Aorta (tissue), 5 donors: ENCODE measurements around the gene PARM1. TPM values are rescaled to one million over a fixed set of nuclear protein-coding genes. Genes with fewer than 3 reads are reported as not detected.

Source experiments
- ATAC-seq: fragments of 200-7000 bp; cut with Tn5 transposase; one replicate; pipeline ENCODE4 v1.9.1; 2022; ENCODE audit warnings: moderate library complexity; ENCODE audit not compliant: low FRiP score
- DNase-seq, 2 donors: peaks; one replicate each; pipeline ENCODE4 v3.0.0-alpha.2; 2020
- H3K27ac ChIP-seq, 2 donors: one replicate each; pipeline ENCODE4 v1.5.1; 2013; ENCODE audit warnings: low read length in 2 of 2, mild to moderate bottlenecking in 2 of 2, moderate library complexity in 2 of 2, control low read depth in 1 of 2, inconsistent platforms in 1 of 2, low read depth in 1 of 2
- H3K27me3 ChIP-seq, 2 donors: one replicate each; pipeline ENCODE4 v1.6.1; 2013; ENCODE audit warnings: control low read depth in 1 of 2, low read length in 1 of 2, mild to moderate bottlenecking in 1 of 2, moderate library complexity in 1 of 2; ENCODE audit not compliant: insufficient read depth in 2 of 2, control insufficient read depth in 1 of 2
- H3K36me3 ChIP-seq, 2 donors: one replicate each; pipeline ENCODE4 v1.6.1; 2013; ENCODE audit warnings: control low read depth in 1 of 2, low read length in 1 of 2, mild to moderate bottlenecking in 1 of 2; ENCODE audit not compliant: insufficient read depth in 2 of 2, control insufficient read depth in 1 of 2
- H3K4me1 ChIP-seq, 2 donors: one replicate each; pipeline ENCODE4 v1.6.1; 2013; ENCODE audit warnings: low read length in 2 of 2, control low read depth in 1 of 2, mild to moderate bottlenecking in 1 of 2, moderate library complexity in 1 of 2; ENCODE audit not compliant: insufficient read depth in 2 of 2, control insufficient read depth in 1 of 2
- H3K4me3 ChIP-seq, 2 donors: one replicate each; pipeline ENCODE4 v1.5.1; 2013; ENCODE audit warnings: low read length in 2 of 2, control low read depth in 1 of 2, mild to moderate bottlenecking in 1 of 2
- H3K9me3 ChIP-seq: one replicate; pipeline ENCODE4 v1.6.1; 2013; ENCODE audit warnings: mild to moderate bottlenecking, low read length; ENCODE audit not compliant: control insufficient read depth
- WGBS, 2 donors: extraction: QIAGEN DNeasy Blood & Tissue Kit; methylation state at CpG; one replicate each; pipeline ENCODE4 v1.1.7; 2013; 5-methylcytosine and 5-hydroxymethylcytosine counted together
- intact Hi-C, 2 donors: fragments of 100-400 bp; cut with DNase I; formaldehyde crosslinking; loops; one replicate each; pipeline versions ENCODE4 v1.14.2 to v1.15.0; 2022
- polyA plus RNA-seq, 2 donors: library from polyadenylated mRNA; stranded (reverse); fragments of 200-250 nt; gene quantifications; one replicate each; pipeline ENCODE4 v1.2.3, GENCODE V29; 2013
- total RNA-seq, 2 donors: library from RNA; stranded (reverse); fragmentation: NEBNext Ultra II Directional; extraction: Animal tissue kit (Norgen Biotek cat#: 25700); gene quantifications; one replicate each; pipeline ENCODE4 v1.2.1, GENCODE V29; 2021
- donor health status: healthy with polysubstance abuse.
- donor health status: Bipolar disorder and iron deficiency.
- donor health status: DM: no; HTN: no; CAD: no.
- donor health status: DM: no; HTN: no; CAD: no.
- donor health status: DM: yes; HTN: yes; CAD: no.

Gene PARM1
- total and polyA plus RNA-seq, 4 donors: 42.6 to 202 (median 80.4) TPM

GRCh38 chr4:75002381-75002780 lies 69.5 kb downstream of the PARM1 start:
- 47 to 54% methylated on average over 2 of the region's 2 CpGs for WGBS, 2 donors
- H3K9me3 ChIP-seq: no peaks in the 10 kb centered on the region
- ATAC-seq (no peak), DNase-seq (no peak)
- H3K4me1 ChIP-seq: peaks cover 6 to 12% of the 10 kb centered on the region in 2 donors
- no peaks in the 10 kb centered on the region for H3K36me3 ChIP-seq
- no peaks in the 10 kb centered on the region for H3K27me3 ChIP-seq
- H3K4me3 ChIP-seq: no peak overlapping the region
- intact Hi-C loops: loop anchor here in 1 of 2 donors (5.0 kb wide), 1 partner anchor 70 kb away; the partner anchor contains the start of gene PARM1
- peak overlapping the region; percentile 31 to 78 for H3K27ac ChIP-seq

- intact Hi-C loops: loop anchor here in 1 of 2 donors (5.0 kb wide), 1 partner anchor 72 kb away; the partner anchor contains the start of gene PARM1
- no peaks in the 10 kb centered on the region for H3K27me3 ChIP-seq
- no peaks in the 10 kb centered on the region for H3K9me3 ChIP-seq
- no peak for DNase-seq
- no peak overlapping the region for H3K4me3 ChIP-seq
- peaks cover 4 to 9% of the 10 kb centered on the region in 2 donors for H3K4me1 ChIP-seq
- ATAC-seq: no peak
- no peak overlapping the region for H3K27ac ChIP-seq
- no peaks in the 10 kb centered on the region for H3K36me3 ChIP-seq
Measured at GRCh38 chr4:75003979-75004378, 71.1 kb downstream of the PARM1 start.

- DNase-seq: no peak
- 42 to 45% methylated on average over 9 of the region's 9 CpGs for WGBS, 2 donors
- Histone ChIP-seq H3K9me3 (no peaks in the 10 kb centered on the region), H3K4me3 (no peak overlapping the region), H3K27me3 (no peaks in the 10 kb centered on the region), H3K4me1 (peaks cover 4 to 9% of the 10 kb centered on the region in 2 donors), H3K36me3 (no peaks in the 10 kb centered on the region), H3K27ac (peak overlapping the region in 1 of 2 donors; percentile 41)
- no peak for ATAC-seq
- intact Hi-C loops: loop anchor here in 1 of 2 donors (5.0 kb wide), 1 partner anchor 73 kb away; the partner anchor contains the start of gene PARM1
Measured at GRCh38 chr4:75004755-75005668, 72.1 kb downstream of the PARM1 start.

GRCh38 chr4:75005727-75006126 lies 72.8 kb downstream of the PARM1 start:
- no peaks in the 10 kb centered on the region for H3K27me3 ChIP-seq
- H3K27ac ChIP-seq: no peak overlapping the region
- no peaks in the 10 kb centered on the region for H3K9me3 ChIP-seq
- no peak for DNase-seq
- intact Hi-C loops: no loop called here
- H3K4me1 ChIP-seq: peaks cover 4 to 9% of the 10 kb centered on the region in 2 donors
- WGBS, 2 donors: 79 to 88% methylated on average over 1 of the region's 1 CpG
- H3K4me3 ChIP-seq: no peak overlapping the region
- H3K36me3 ChIP-seq: no peaks in the 10 kb centered on the region
- no peak for ATAC-seq

GRCh38 chr4:75007891-75008290 lies 75.0 kb downstream of the PARM1 start:
- intact Hi-C loops: no loop called here
- no peak overlapping the region for H3K27ac ChIP-seq
- no peak for DNase-seq
- WGBS, 2 donors: 83 to 98% methylated on average over 3 of the region's 3 CpGs
- H3K27me3 ChIP-seq: no peaks in the 10 kb centered on the region
- H3K9me3 ChIP-seq: no peaks in the 10 kb centered on the region
- peaks cover 0 to 5% of the 10 kb centered on the region in 2 donors for H3K36me3 ChIP-seq
- peaks cover 0 to 7% of the 10 kb centered on the region in 2 donors for H3K4me1 ChIP-seq
- H3K4me3 ChIP-seq: no peak overlapping the region
- no peak for ATAC-seq

GRCh38 chr4:75009138-75009537 lies 76.2 kb downstream of the PARM1 start:
- 73 to 74% methylated on average over 1 of the region's 1 CpG for WGBS, 2 donors
- Histone ChIP-seq H3K4me3 (no peak overlapping the region), H3K4me1 (no peaks in the 10 kb centered on the region), H3K27ac (no peak overlapping the region), H3K36me3 (peaks cover 0 to 5% of the 10 kb centered on the region in 2 donors), H3K9me3 (no peaks in the 10 kb centered on the region), H3K27me3 (no peaks in the 10 kb centered on the region)
- DNase-seq (no peak), ATAC-seq (no peak)
- intact Hi-C loops: no loop called here

- no peak overlapping the region for H3K4me3 ChIP-seq
- H3K27me3 ChIP-seq: no peaks in the 10 kb centered on the region
- DNase-seq (no peak), ATAC-seq (no peak)
- intact Hi-C loops: no loop called here
- H3K36me3 ChIP-seq: peaks cover 0 to 5% of the 10 kb centered on the region in 2 donors
- 90 to 91% methylated on average over 4 of the region's 4 CpGs for WGBS, 2 donors
- no peaks in the 10 kb centered on the region for H3K9me3 ChIP-seq
- no peak overlapping the region for H3K27ac ChIP-seq
- H3K4me1 ChIP-seq: no peaks in the 10 kb centered on the region
Measured at GRCh38 chr4:75011131-75011795, 78.3 kb downstream of the PARM1 start.

GRCh38 chr4:75015627-75016026 lies 82.7 kb downstream of the PARM1 start:
- DNase-seq: no peak
- H3K27ac ChIP-seq: no peak overlapping the region
- H3K4me3 ChIP-seq: no peak overlapping the region
- no peaks in the 10 kb centered on the region for H3K4me1 ChIP-seq
- WGBS, 2 donors: 20 to 28% methylated on average over 2 of the region's 2 CpGs
- H3K9me3 ChIP-seq: no peaks in the 10 kb centered on the region
- H3K36me3 ChIP-seq: peaks cover 0 to 5% of the 10 kb centered on the region in 2 donors
- peak; percentile 39 for ATAC-seq
- intact Hi-C loops: no loop called here
- H3K27me3 ChIP-seq: no peaks in the 10 kb centered on the region
